GM11168 (cell line): ENCODE data around the gene KLK15.

Experiments
- in situ Hi-C: fragments of 300-500 bp; cut with MboI; formaldehyde crosslinking; loops from one replicate; pipeline ENCODE4 v1.12.0; 2022; ENCODE audit warnings: low sequenced_read_pairs; ENCODE audit not compliant: unreplicated experiment

The KLK15 gene

DNA sequence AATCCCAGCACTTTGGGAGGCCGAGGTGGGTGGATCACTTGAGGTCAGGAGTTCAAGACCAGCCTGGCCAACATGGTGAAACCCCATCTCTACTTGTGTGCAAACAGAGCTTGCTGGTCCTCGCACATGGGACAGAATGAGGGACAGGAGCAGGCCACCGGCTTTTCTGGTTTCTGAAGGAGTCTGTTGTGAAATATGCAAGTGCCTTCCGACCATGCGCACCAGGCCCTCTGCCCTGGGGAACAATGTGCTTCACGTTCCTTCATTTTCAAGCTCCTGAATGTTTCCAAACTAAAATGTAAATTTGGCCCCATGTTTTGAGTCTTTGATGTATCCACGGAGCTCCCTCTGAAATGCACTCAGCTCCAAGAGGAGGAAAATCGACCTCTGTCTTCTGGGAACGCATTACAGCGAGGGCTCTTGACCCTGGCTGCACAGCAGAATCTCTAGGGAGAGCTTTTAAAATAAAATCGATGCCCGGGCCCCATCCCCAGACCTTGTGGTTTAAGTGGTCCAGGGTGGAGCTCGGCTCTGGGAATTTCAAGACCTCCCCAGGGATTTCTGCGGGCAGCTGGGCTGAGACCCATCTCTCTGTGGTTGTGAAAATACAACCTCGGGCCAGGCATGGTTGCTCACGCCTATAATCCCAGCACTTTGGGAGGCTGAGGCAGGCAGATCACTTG is 52.5 kb downstream of the KLK15 start:
- in situ Hi-C loops: loop anchor here (10.0 to 25.0 kb wide), 2 partner anchors 246 to 419 kb away; partner anchors contain the start of gene NAPSA

DNA sequence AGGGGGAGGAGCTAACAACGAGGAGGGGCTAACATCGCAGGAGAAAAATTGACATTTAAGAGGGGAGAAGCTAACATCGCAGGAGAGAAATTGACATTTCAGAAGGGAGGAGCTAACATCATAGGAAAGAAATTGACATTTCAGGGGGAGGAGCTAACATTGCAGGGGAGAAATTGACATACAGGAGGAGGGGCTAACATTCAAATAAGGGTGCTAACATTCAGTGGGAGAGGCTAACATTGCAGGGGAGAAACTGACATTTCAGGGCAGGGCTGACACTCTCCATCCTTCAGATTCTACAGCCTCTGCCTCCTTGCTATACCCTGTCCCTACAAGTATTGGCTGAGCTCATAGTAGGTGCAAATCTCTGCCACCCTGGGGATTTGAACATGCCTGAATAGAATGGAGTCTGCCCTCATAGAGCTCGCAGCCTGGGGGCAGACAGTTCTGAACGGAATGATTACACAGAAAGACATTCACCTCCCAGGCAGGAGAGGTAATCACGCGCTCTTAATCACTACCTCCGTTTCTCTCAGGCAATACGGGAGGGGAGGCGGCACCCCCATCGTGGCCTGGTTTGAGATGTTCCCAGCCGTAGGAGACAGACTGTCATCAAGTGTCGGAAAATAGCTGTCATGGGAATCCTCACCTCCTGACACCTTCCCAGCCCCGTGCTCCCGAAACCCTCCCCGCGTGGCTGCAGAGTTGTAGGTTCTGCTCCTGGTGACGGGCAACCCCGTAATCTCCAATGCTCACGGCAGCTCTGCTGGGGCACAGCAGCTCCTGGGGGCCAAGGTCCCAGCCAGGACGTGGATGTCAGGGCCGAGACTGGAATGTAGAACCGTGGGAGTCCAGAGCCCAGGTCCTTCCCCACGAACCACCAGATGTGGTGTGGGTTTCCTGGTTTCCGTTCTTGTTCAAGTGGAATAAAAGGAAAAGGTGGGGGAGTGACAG is 53.6 kb downstream of the KLK15 start:
- in situ Hi-C loops: loop anchor here (10.0 to 25.0 kb wide), 2 partner anchors 245 to 417 kb away; partner anchors contain the start of gene NAPSA

DNA sequence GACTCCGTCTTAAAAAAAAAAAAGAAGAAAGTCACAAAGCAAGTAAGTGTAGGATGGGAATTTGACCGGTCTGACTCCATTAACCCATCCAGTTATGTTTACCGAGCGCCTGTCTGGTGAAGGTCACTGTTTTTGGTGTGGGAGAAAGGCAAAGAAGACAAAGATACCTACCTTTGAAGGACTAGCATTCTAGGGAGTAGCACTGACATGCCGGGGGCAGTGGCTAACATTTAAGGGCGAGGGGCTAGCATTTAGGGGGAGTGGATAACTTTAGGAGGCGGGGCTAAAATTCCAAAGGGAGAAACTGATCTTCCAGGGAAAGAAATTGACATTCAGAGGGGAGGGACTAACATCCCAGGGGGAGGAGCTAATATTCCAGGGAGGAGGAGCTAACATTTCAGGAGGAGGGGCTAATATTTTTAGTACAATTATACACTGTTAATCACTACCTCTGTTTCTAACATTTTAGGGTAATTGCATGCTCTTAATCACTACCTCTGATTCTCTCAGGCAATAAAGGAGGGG is 54.4 kb downstream of the KLK15 start:
- in situ Hi-C loops: loop anchor here (25.0 kb wide), 1 partner anchor 417 kb away; the partner anchor contains the start of gene NAPSA

DNA sequence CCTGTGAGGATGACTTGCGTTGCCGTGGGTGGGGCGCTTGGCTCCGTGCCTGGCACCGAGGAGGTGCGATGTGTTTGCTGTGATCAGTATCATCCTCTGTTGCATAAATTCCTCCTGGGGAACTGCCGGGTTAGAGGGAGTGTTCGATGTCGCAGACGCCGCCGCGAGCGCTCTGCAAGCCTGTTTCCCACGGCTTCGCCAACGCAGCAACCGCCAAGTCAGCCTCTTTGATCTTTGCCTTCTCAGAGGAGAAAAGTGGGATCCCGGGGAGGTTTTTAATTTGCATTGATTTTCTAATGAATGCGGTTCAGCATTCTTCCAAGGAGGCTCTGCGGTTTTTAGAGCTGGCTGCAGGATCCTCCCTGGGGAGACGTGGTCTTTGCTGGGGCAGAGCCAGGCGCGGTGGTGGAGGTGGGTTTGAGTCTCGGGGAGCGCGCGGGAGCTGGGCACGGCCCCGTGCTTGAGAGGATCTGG is 55.5 kb downstream of the KLK15 start:
- in situ Hi-C loops: loop anchor here (25.0 kb wide), 1 partner anchor 416 kb away; the partner anchor contains the start of gene NAPSA

DNA sequence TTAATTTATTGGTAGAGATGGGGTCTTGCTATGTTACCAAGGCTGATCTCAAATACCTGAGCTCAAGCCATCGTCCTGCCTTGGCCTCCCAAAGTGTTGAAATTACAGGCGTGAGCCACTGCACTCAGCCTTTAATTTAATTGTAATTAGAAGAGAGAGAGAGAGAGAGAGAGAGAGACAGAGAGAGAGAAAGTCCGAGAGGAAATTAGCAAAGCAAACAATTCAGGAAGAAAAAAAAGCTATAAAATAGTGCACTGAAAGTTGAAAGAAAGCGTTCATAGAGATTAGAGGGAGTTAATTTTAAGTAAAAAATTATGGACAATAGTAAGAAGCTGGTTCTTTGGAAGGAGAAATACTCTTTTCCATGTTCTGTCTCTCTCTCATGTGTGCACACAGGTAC is 56.1 kb downstream of the KLK15 start:
- in situ Hi-C loops: loop anchor here (25.0 kb wide), 1 partner anchor 415 kb away; the partner anchor contains the start of gene NAPSA

DNA sequence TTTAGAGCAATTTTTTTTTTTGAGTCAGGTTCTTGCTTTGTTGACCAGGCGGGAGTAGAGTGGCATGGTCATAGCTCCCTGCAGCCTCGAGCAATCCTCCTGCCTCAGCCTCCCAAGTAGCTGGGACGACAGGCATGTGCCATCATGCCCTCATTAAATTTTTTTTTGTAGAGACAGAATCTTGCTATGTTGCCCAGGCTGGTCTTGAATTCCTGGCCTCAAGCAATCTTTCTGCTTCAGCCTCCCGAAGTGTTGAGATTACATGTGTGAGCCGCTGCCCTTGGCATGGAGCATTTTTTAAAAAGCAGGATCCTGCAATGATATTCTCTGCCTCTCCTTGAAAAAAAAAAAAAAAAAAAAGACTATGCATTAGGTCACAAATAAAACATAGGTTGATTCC is 57.2 kb downstream of the KLK15 start:
- in situ Hi-C loops: loop anchor here (25.0 kb wide), 1 partner anchor 414 kb away; the partner anchor contains the start of gene NAPSA
